HG02852 (cell line): ENCODE measurements around the gene KCNIP3.
"Not testable (repeated sequence)": the region's sequence is repeated elsewhere in the genome, so short reads cannot be mapped to it uniquely, and the experiment has no call there.

Source experiments
- ATAC-seq: cut with Tn5 transposase; IDR thresholded peaks from one replicate; pipeline ENCODE4 v1.9.1; 2021; ENCODE audit warnings: mild to moderate bottlenecking, moderate library complexity; ENCODE audit not compliant: unreplicated experiment

The KCNIP3 gene

DNA sequence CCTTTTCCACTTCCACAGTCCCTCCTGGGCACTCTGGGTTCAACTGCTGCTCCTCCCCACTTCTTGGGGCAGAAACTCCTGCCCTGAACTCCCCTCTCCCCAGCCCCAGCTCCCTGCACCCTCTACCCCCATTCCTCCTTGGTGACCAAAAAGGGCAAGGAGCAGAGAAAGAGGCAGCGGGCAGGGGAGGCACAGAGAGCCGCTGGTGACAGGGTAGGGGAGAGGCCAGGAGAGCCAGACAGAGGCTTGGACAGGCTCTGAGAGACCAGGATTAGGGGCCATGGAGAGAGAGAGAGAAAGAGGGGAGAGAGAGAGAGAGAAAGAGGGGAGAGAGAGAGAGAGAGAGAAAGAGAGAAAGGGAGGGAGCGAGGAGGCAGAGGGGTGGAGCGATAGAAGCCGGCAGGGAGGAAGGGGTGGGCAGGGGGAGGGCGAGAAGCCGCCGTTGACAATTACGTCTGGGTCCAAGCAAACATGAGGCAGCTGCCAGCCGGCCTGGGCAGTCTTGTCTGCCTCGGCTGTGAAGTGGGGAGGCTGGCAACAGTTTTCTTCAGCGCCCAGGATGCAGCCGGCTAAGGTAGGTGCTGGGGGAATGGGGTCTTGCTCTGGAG is at the start of gene KCNIP3:
Gene KCNIP3, plus strand, starts transcription at position 468 of the 608 bp plus-strand sequence. Its CDS starts 92 bp downstream, at position 560.
- ATAC-seq, result no peak

DNA sequence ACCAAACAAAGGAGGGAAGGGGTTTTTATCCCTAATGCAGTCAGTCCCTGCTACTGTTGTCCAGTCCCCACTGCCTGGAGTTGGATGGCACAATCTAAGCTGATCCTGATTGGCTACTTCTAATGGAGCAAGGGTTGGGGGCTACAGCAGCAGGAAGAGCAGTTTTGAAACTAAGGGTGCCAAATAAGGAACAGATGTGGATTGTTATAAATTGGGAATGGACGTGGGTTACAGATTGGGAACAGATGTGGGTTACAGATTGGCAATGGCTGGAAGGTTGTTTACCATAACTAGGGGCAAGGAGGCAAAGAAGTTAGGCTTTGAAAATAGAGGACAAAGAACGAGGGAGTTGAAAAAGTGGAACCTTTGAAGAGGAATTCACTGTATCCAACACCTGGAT is 38.9 kb upstream of the KCNIP3 start:
- no peak for ATAC-seq

DNA sequence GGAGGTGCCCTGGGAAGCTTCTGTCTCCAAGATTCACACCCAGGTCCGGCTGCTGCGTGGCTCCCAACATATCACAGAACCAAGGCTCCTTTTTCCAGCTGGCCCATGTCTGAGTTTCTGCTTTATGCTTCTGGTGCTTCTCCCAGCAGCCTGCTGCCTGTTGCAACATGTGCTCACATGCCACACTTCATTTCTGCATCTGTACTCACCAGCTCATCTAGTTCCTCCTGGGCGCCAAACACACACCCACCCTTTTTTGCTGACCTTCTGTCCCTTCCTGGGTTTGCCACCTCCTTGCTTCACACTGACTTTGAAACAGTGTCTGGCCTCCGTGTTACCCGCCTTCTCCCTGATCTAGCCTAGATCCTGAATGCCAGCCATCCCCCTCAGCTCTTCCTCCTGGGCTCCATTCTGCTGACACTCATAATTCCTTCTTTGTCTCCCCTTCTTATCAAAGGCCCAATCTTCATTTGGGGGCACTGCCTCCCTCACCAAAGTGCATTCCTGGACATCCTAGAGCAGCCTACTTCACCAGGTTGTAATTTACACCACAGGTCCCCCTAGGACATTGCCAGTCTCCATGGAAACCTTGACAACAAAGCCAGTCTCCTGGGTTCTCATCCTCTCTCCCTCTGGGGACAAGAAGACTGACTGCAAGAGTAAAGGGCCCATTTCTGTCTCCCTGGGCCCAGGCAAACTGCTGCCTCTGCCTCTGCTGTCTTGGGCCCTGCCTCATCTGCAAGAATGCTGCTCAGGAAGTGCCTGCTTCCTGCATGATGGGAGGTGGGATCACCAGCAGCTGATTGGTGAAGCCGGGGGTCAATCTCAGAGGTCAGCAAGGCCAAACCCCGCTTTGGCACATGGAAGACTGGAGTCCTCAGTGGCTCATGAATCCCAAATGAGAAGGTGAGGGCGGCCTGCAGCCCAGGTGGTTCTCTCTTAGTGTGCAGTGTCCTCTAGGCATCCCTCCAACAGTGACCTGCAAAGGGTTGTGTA is 36.8 kb upstream of the KCNIP3 start:
- ATAC-seq, result no peak

DNA sequence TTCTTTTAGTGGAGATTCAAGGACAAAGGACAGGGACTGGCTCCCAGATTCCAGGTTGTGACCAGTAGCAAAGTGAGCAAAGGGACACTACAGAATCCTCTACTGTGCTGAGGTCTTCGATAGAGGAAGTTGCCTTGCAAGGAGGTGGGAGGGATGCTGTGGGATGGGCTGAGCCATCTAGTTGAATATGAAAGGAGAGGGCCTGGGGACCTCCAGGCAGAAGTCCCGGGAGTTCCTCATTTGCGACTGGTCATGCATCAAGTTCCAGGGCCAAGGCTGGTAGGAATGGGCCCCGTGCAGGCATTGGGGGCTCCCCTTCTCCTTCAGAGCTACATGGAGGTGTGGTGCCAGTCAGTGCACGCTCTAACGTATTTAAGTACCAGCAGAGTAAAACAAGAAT is 35.5 kb upstream of the KCNIP3 start:
- no peak for ATAC-seq

DNA sequence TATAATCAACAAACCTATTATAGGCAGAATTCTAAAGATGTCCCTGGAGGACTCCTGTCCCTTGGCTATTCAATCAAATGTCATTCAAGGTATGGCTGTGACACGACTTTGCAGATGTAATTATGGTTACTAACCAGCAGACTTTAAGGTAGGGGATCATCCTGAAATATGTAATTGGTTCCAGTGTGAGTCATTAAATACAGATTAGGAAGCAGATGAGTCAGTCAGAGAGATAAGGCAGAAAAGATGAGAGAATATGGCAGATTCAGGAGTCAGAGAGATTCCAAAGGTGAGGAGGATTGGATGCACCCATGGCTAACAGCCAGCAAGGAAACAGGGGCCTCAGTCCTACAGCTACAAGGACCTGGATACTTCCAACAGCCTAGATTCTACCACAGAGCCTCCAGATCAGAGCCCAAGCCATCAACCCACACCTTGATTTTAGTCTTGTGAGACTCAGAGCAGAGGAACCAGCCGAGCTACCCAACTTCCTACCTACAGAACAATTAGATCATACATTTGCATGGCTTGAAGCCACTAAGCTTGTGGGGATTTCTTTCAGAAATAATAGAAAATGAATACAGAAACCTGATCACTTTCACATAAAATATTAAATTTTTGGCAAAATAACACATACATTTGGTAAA is 34.1 kb upstream of the KCNIP3 start:
- no peak for ATAC-seq

DNA sequence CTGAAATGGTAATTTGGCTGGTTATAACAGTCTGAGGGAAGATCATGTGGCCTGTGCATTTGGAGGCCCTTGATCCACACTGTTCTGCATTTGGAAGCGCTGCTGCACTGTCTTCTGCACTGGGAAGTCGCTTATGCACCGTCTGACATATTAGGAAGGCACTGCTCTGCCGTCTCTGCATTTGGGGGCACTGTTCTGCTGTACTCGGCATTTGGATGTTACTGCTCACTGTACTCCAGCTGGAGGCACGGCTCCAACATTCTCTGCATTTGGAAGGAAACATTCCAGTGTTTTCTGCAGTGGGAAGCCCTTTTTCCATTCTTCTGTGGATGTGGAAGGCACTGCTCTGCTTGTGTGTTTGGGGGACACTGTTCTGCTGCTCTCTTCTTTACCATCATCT is 32.5 kb upstream of the KCNIP3 start:
- ATAC-seq, result no peak

DNA sequence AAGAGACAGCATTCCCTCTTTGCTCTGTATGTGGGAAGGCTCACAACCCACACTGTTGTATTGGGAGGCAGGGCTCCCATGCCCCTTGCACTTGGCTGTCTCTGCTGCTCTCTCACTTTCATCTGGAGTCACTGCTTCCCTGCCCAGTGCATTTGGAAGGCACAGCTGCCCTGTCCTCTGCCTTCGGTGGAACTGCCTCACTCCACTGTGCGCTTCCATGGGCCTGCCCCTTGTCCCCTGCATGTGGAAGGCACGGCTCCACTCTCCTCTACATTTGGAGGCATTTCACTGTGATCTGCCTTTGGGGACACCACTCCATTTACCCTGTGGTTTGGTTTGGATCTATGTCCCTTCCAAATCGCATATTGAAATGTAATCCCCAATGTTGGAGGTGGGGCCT is 32.0 kb upstream of the KCNIP3 start:
- no peak for ATAC-seq

DNA sequence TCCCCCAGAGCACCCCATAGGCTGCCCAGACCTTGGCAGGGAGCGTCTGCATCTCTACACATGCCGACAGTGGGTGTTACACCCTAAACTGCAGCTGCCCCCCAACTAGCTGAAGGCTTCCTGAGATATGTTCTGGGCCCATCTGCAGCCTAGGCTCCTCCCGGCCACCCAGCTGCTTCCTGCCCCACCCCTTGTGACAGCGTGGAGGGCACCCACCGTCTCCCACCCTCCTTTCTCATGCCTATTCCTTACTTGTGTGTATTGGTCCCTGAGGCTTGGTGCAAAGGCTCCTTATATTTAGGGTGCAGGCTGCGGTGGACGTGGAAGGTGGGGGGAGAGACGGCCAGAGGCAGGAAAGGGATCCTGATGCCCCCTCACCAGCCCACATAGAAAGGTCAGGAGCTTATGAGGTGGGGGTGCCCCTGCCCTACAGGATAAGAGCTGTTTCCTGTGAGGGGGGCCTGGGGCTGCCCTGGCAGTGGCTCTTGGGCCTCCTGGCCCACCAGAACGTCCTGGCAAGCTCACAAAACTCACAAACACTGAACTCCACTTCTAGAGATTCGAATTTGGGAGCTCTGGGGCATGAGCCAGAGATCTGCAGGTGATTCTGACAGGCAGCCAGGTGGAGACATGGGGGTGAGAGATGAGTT is 30.2 kb upstream of the KCNIP3 start:
- ATAC-seq, result no peak

DNA sequence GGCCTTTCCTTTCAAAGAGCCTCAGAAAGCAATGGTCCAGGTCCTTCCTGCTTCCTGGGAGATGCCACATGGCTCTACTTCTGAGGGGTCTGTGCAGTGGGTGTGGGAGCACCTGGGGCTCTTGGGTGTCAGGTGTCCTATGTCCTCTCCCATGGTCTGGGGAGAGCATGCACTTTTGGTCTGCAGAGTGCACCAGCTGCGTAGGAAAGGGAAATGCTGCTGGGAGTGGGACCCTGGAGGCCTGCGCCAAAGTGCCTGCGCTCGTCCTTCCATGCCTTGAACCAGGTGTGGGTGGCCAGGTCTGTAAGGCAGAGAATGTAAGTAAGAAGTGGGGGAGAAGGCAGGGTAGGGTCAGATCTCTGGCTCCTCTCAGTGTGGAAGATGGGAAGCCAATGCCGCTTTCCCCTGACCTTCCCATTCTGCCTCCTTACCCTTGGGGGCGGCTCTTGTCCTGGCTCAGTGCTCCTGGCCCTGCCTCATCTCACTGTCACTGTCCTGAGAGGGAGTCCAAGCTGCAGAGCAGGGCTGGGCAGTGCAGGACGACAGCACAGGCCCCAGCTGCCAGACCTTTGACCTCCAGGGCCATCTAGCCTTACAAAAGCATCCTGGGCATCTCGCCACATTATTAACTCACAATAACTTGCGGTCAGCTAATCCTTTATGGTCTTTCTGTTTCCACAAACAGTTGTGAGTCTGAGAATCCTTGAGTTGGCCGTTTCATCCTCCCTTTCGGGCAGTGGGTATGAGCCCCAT is 29.5 kb upstream of the KCNIP3 start:
- no peak for ATAC-seq

DNA sequence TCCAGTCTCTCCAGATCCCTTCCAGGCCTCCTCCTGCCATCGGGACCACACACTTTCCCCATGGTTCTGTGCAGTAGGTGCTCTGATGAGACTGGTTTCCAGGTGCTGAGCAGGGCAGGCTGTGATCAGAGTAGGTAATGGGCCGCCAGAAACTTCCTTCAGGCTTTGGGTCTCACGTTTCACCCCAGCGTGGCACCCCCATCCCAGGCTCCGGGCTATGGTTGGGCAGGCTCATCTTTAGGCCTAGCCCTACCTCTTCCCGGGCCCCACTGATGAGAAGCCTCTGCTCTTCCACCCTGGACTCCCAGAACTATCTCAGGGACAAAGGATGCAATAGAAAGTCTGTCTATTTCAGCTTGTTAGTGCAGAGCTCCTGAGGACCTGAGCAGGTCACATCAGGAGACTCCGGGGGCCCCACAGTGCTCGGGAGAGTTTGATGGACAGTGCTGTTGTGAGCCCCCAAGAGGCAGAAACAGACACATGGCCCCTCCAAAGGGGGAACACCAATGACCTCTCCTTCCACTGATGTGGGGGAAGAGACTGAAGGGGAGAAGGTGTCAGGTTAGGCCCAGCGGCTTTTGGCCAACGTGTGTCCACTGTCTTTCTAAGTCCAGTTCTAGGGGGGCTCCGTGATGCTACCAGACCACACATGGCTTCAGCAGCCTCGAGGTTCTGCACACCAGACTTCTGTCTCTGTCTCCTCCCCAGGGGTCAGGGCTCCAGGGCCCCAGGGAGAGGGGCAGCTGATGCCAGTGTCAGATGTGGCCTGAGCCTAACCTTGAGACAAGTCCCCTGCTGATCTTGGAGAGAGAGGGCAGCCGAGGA is 28.7 kb upstream of the KCNIP3 start:
- no peak for ATAC-seq

DNA sequence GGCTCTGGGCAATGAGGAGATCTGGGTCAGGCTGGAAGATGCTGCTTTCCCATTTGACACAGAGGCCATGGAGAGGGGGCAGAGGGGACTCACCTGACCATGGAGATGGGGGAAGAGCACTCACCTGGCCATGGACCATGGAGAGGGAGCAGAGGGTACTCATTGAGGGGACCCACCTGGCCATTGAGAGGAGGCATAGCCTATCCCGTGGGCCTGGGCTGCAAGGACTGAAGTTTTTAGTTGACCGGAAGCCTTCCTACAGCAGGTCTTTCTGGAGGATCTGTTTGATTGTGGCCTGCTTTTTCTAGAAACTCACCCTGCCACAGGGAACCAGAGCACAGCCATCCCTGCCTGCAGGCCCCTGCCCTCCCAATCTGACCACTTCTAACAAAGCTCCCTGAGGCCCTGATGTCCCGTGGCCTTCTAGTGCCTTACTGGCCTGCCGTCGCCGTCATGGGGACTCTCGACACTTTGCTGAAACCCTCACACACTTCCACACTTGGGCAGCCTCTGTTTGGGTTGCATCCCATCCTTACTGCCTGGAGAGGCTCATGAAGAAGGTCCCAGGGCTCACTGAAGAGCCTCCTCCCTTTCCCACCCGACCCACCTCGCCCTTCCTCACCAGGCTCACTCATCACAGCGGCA is 28.0 kb upstream of the KCNIP3 start:
- ATAC-seq, result no peak

DNA sequence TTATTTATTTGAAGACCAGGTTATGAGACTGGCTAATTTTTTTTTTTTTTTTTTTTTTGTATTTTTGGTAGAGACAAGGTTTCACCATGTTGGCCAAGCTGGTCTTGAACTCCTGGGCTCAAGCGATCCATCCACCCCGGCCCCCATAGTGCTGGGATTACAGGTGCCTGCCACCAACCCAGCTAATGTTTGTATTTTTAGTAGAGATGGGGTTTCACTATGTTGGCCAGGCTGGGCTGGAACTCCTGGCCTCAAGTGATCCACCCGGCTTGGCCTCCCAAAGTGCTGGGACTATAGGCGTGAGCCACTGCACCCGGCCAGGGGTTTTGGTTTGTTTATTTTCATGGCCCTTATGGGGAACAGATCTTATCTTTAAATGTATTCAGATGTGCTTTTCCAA is 27.4 kb upstream of the KCNIP3 start:
- ATAC-seq, result not testable (repeated sequence)

DNA sequence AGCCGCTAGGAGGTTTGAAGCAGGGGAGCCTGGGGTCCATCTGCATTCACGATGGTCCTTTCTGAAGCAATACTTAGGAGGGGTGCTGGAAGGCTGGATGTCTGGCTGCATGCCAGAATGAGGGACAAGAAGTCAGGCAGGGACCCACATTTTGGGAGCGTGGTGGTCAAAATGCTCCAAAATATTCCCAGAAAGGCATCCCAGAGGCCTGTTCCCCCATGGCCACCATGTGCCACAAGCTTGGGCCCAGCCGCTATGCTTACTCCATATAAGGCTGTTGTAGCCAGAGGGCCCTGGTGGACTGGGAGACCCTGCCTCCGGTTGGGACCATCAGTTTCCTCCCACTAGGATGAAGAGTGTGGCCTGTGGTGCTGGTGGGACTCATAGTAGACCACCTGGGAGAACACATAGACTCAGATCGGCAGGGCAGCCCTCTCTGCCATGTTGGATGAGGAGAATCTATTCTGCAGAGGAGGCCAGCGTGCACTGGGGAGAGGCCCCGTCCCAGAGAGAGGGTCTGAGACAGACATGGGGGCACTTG is 26.5 kb upstream of the KCNIP3 start:
- ATAC-seq, result no peak

DNA sequence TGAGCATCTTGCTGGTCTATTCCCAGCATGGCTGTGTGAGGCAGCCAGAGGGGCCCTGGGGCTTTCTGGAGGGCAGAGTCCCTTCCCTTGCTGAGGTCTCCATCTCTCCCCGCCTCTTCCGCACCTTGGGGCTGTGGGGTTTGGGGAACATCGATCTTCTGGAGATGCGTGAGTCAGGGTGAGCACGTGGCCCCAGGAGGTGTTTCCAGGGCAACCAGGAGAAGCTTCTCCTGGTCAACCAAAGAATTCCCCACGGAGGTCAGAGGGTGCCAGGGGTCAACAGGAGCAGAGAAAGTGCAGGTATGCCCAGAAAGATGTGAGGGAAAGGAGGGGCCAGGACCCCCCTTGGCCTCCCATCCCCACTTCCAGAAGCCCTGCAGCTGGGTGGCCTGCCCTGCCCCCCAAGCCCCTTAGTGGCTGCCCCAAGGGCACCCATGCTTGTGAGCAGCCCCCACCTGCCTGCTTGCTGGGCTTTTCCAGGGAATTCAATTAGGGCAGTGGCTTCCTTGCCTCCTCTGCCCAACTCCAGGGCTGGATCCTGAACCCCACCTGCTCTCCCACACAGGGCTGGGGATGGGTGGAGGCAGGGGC is 25.7 kb upstream of the KCNIP3 start:
- ATAC-seq, result no peak

DNA sequence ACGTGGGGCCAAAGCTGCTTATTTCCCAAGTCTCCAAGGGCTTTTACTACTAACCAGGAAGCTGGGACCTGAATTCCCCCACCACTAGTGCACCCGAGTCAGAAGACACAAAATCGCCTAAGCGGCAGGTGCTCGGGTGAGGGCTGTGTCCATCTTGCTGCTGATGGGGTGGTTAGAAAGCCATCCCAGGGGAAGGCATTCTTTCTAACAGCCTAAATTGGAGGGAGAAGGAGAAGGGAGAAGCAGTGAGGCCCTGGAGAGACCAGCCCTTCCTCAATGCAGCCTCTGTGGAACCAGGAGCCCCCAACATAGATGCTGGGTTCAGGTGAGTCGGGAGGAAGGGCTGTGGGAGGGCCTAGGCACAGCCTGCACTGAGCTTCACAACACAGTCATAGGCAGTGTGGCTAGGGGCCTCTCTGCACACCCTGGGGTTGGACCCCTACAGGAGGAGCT is 24.8 kb upstream of the KCNIP3 start:
- ATAC-seq, result no peak

DNA sequence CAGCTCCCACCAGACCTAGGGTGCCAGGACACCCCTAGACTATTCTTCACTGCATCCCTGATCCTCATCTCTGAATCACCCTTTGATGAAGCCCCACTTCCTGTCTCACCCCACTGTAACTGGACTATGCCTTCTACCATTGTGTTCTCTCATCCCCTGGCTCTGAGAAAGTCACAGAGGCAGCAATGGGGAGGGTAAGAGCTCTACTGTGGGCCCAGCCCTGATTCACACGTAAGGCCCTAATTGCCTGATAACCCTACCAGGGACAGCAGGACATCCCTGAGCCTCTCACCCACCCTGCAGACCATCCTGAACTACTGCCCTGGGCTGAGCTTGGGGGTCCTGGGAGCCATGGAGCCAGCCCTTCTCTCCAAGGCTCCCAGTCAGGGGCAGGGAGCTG is 24.4 kb upstream of the KCNIP3 start:
- ATAC-seq, result no peak

DNA sequence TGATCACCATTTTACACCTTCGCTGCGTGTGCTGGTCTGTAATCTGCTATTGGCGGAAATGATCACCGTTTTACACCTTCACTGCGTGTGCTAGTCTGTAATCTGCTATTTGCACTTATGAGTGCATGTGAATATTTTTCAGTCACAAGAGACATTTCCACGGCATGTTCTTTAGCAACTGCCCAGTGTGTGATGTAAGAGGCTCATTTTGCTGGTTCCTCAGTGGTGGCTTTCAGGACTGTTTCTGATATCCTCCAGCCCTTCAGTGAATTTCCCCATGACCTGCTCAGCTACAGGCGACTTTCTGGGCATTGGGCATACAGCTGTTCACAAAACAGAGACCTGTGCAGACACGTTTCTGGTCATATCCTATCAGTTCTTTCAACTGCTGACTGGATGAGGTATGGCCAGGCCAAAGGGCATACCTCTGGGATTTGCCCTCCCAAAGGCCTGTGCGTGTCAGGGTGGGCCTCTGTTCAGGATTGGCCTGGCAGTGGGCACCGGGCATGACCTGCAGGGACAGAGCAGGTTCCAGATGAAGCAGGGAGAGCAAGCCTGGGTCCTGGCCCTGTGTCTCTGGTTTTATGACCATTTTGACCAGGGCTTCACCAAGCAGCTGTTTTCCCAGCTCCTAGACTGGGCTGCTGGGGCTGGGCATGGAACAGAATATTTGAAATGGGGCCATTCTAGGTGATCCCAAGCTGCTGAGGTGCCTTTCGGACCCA is 23.4 kb upstream of the KCNIP3 start:
- no peak for ATAC-seq
